Brain microvascular endothelial cell (primary cell): Measurements from ENCODE around the gene MYLK4.
A peak's percentile ranks its signal among the peaks of the same experiment; 100 is the strongest.

Experiments used
- DNase-seq: peaks from one replicate; pipeline ENCODE4 v3.0.0-alpha.2; 2020
- H3K27ac ChIP-seq: fragments of 250-450 bp; sonication (Bioruptor Pico); 2 replicates; pipeline ENCODE4 v1.5.1; 2020; ENCODE audit warnings: mild to moderate bottlenecking, moderate library complexity
- H3K27me3 ChIP-seq: fragments of 250-450 bp; sonication (Bioruptor Pico); replicated peaks from 2 replicates; pipeline ENCODE4 v1.5.1; 2020; ENCODE audit warnings: mild to moderate bottlenecking
- H3K36me3 ChIP-seq: fragments of 250-450 bp; sonication (Bioruptor Pico); replicated peaks from 2 replicates; pipeline ENCODE4 v1.5.1; 2020; ENCODE audit warnings: mild to moderate bottlenecking
- H3K4me3 ChIP-seq: 2 replicates; pipeline ENCODE4 v1.5.1; 2011; ENCODE audit warnings: low read depth, mild to moderate bottlenecking, control low read depth, low read length, moderate library complexity
- in situ Hi-C: cut with HindIII; loops from 2 replicates; pipeline ENCODE4 v1.10.0; 2017; ENCODE audit warnings: low sequenced_read_pairs, low pct_ligation_motif_present
- TF ChIP-seq, protein P1 (sequence below): IDR thresholded peaks from 2 replicates; pipeline ENCODE4 v1.5.1; 2011; ENCODE audit warnings: low read depth, mild to moderate bottlenecking, moderate library complexity, low read length, control low read depth, inconsistent platforms; ENCODE audit errors: missing control alignments

Gene MYLK4

DNA sequence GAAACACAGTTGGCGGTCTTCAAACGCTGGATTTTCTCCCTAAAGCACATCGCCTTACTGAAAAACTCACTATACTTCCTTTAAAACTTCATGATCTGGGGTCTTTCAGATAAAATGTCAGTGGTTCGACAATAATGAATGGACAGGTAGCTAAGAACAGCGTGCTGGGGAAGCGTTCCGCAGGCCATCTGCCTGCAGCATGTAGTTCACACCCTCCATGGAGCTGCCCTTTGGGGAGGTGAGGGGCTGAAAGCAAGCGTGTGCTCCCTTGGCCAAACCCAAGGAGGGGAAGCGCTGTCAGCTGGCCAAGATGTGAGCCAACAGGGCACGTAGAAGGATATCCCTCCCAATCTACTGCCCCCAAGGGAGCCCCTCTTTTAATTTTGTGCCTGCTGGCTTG is 20.8 kb downstream of the MYLK4 start:
- no peak overlapping the region for H3K27ac ChIP-seq
- no peaks in the 10 kb centered on the region for H3K27me3 ChIP-seq
- in situ Hi-C loops: no loop called here
- DNase-seq: no peak
- no peak overlapping the region for H3K4me3 ChIP-seq
- H3K36me3 ChIP-seq: no peaks in the 10 kb centered on the region
- TF ChIP-seq, protein P1, sequence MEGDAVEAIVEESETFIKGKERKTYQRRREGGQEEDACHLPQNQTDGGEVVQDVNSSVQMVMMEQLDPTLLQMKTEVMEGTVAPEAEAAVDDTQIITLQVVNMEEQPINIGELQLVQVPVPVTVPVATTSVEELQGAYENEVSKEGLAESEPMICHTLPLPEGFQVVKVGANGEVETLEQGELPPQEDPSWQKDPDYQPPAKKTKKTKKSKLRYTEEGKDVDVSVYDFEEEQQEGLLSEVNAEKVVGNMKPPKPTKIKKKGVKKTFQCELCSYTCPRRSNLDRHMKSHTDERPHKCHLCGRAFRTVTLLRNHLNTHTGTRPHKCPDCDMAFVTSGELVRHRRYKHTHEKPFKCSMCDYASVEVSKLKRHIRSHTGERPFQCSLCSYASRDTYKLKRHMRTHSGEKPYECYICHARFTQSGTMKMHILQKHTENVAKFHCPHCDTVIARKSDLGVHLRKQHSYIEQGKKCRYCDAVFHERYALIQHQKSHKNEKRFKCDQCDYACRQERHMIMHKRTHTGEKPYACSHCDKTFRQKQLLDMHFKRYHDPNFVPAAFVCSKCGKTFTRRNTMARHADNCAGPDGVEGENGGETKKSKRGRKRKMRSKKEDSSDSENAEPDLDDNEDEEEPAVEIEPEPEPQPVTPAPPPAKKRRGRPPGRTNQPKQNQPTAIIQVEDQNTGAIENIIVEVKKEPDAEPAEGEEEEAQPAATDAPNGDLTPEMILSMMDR: no peak

DNA sequence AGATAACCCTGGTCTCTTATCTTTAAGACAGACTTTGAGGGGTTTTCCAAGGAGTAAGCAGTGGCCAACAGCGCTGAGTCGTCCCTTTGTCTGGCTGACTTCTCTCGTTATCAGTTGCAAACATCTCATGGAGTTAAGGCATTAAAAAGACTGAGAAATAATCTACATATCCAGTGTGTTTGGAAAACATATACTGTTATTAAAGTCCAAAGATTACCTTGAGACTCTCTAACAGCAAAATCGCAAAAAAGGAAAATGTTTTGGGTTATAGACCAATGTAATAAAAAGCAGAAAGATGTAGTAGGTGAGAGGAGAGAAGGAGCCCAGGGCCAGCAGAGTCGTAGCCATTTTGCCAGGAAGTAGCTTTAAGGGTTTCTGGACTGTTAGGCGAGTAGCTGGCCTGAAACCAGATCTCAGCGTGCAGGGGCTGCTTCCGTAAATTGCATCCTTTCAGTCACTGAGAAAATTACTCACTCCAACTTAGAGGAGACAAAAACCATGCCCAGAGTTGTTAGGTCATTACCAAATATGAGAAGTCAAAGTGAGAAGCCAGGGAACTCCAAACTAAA is 24.6 kb downstream of the MYLK4 start:
- Histone ChIP-seq H3K27ac (peak overlapping the region; percentile 44), H3K4me3 (no peak overlapping the region), H3K27me3 (no peaks in the 10 kb centered on the region), H3K36me3 (no peaks in the 10 kb centered on the region)
- TF ChIP-seq, protein P1: no peak
- DNase-seq: peak; percentile 60
- in situ Hi-C loops: no loop called here

DNA sequence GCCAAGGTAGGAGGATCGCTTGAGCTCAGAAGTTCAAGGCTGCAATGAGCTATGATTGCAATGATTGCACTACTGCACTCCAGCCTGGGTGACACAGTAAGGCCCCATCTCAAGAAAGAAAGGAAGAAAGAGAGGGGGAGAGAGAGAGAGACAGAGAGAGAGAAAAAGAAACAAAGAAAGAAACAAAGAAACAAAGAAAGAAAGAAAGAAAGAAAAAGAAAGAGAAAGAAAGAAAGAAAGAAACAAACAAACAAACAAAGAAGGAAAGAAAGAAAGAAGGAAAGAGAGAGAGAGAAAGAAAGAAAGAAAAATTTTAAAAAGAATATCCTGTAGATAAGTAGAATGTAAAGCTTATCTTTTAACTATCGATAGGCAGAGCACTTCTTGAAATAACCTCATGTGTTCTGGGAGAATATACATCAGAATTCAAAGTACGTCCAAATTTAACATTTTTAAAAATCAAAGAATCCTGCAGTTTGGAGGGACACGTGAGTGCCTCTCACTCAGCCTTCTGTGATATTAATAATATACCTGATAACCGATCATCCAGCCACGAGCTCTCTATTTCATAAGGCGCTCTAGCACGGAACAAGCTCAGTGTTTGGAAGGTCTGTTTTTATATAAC is 25.2 kb downstream of the MYLK4 start:
- H3K36me3 ChIP-seq: no peaks in the 10 kb centered on the region
- TF ChIP-seq, protein P1: no peak
- DNase-seq: no peak
- H3K27me3 ChIP-seq: no peaks in the 10 kb centered on the region
- peak overlapping the region; percentile 44 for H3K27ac ChIP-seq
- in situ Hi-C loops: no loop called here
- no peak overlapping the region for H3K4me3 ChIP-seq

DNA sequence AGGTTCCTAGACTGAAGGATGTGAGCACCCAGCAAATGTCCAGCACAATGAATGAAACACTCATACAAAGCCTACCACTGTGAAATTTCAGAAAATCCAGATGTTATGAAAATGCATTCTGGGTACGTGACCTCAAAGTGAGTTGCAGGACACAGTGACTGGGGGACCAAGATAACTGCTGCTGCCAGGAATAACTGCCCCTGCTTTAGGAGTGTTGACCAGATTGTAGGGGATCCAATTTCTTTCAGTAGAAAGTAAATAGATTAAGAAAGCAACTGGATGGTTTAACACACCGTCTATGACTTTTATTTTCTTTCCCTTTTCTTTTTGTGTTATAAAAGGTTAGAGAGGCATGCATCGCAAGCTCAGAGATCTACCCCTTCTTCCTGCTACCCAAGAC is 29.5 kb downstream of the MYLK4 start:
- in situ Hi-C loops: no loop called here
- no peaks in the 10 kb centered on the region for H3K36me3 ChIP-seq
- no peak overlapping the region for H3K4me3 ChIP-seq
- H3K27ac ChIP-seq: no peak overlapping the region
- no peak for DNase-seq
- no peaks in the 10 kb centered on the region for H3K27me3 ChIP-seq
- TF ChIP-seq, protein P1: no peak

DNA sequence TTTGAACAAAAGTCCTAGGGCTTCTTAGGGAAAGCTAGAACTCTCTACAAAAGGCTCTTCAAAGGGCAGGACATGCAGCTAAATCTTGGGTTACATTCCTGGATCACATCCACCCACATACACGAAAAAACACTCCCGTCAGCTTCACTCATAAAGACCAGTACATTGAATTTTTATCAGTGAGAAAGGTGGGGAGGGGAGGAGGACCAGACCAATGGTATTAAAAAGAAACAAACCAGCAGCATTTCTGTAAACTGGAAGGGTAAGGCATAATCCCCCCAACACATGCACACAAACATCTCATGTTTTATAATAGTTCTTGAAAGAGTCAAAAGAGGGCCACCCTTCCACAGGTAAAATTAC is 31.6 kb downstream of the MYLK4 start:
- peak overlapping the region; percentile 66 for H3K27ac ChIP-seq
- in situ Hi-C loops: no loop called here
- TF ChIP-seq, protein P1: no peak

More for the DNA sequence above, 31.6 kb downstream of the MYLK4 start:
- no peaks in the 10 kb centered on the region for H3K36me3 ChIP-seq
- no peak overlapping the region for H3K4me3 ChIP-seq
- no peaks in the 10 kb centered on the region for H3K27me3 ChIP-seq
- peak; percentile 20 for DNase-seq
